Central memory CD8-positive, alpha-beta T cell (primary cell): ENCODE data around the gene ZSWIM9.

Experiments used
- ATAC-seq: fragments of 150-1000 bp; cut with Tn5 transposase; replicated peaks from 2 replicates; pipeline ENCODE4 v1.10.0; 2022; ENCODE audit warnings: mild to moderate bottlenecking, moderate FRiP score, moderate number of reproducible peaks; ENCODE audit not compliant: poor library complexity, severe bottlenecking; ENCODE audit errors: extremely low read depth
- DNase-seq, 2 donors: peaks; one replicate each; pipeline ENCODE4 v3.0.0; 2021; ENCODE audit warnings: low spot score in 2 of 2
- H3K27ac Mint-ChIP-seq: one replicate; pipeline ENCODE4 v1.8.0; 2022; ENCODE audit warnings: low read depth, mild to moderate bottlenecking, moderate library complexity, mixed read lengths
- H3K27me3 Mint-ChIP-seq: one replicate; pipeline ENCODE4 v1.8.0; 2022; ENCODE audit warnings: mixed read lengths
- H3K36me3 Mint-ChIP-seq: one replicate; pipeline ENCODE4 v1.8.0; 2022; ENCODE audit warnings: mild to moderate bottlenecking, moderate library complexity, mixed read lengths; ENCODE audit not compliant: insufficient read depth
- H3K4me1 Mint-ChIP-seq: one replicate; pipeline ENCODE4 v1.8.0; 2022; ENCODE audit warnings: mixed read lengths
- H3K4me3 Mint-ChIP-seq: one replicate; pipeline ENCODE4 v1.8.0; 2022; ENCODE audit warnings: mild to moderate bottlenecking, moderate library complexity, mixed read lengths
- H3K9me3 Mint-ChIP-seq: one replicate; pipeline ENCODE4 v1.8.0; 2022; ENCODE audit warnings: mixed read lengths

The ZSWIM9 gene

DNA sequence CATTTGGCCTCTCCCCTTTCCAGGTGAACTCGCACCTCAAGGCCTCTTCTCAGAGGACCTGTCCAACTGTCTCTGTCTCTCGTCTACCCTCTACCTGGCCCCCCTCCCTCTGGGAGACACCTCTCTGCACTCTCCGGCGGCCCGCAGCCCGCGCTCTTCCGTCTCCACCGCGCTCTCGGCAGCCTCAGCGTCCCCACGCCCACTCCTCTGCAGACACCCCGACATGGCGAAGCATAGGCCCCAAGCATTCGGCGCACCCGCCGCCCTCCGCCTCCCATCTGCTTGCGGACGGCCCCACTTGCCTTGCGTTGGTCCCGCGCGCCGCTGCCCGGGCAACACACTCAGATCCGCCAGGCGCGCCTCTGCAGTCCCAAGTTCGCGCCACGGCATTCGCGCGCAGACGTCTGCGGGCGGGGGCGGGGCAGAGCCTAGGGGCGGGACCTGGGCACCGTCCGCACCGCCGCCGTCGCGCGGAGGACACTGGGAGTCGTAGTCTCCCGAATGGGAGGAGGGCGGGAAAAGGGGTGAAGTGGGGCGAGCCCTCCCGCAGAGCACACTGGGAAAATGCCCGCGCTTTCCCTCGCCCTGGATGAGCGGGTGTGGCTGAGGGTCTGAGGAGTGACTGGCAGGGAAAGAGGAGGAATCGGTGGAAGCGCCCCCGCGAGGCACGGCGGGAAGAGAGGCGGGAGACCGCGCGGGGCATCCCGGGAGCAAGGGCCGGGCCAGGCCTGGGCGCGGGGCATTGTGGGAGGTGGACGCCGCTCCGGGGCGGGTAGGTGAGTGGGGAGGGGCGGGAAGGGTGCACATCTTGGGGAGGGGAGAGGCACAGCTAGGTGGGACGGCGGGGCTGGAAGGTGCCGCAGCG, at the start of gene ZSWIM9, which contains the start of gene LIG1:
ZSWIM9 (plus strand) TSS at position 742 of the 865 bp plus-strand sequence. CDS start 1,123 bp downstream, outside the sequence.
LIG1 (minus strand) TSS at position 406 of the 865 bp plus-strand sequence. CDS start 4,778 bp downstream, outside the sequence.
- Mint-ChIP-seq H3K27me3 (no peaks in the 10 kb centered on the region), H3K4me3 (peak within 1 kb of the TSS; percentile 84), H3K27ac (peak within 1 kb of the TSS; percentile 90), H3K4me1 (peaks cover 26% of the 10 kb centered on the region), H3K36me3 (peaks cover 12% of the 10 kb centered on the region), H3K9me3 (no peaks in the 10 kb centered on the region)
- peak; percentile 83 to 89 for DNase-seq
- ATAC-seq: peak; percentile 87

- no peaks in the 10 kb centered on the region for H3K9me3 Mint-ChIP-seq
- no peaks in the 10 kb centered on the region for H3K27me3 Mint-ChIP-seq
- peaks cover 31% of the 10 kb centered on the region for H3K36me3 Mint-ChIP-seq
- no peak overlapping the region for H3K4me3 Mint-ChIP-seq
- DNase-seq (no peak), ATAC-seq (no peak)
- H3K4me1 Mint-ChIP-seq: peaks cover 10% of the 10 kb centered on the region
- no peak overlapping the region for H3K27ac Mint-ChIP-seq
Measured at GRCh38 chr19:48121066-48121465, 49.4 kb upstream of the ZSWIM9 start.

DNA sequence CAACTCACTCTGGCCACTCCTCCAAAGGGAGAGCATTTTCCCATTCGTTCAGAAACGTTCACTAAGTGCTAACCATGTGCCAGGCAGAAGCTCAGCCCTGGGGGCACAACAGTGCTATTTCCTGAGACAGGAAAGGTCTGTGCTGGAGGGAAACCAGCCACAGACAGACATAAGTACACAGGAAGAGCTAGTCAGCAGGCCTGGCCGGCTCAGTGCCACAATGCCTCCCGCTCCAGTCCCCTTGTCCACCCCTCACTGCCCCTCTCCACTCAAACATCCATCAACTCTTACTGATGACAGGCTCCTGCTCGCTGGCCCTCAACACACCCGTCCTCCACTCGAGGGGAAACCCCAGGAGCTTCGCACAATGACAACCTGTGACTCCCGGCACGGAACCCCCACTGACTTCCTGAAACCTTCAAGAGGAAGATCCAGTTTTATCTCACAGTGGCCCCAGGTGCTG, 48.5 kb upstream of the ZSWIM9 start:
- no peak overlapping the region for H3K4me3 Mint-ChIP-seq
- H3K36me3 Mint-ChIP-seq: peaks cover 36% of the 10 kb centered on the region
- no peak overlapping the region for H3K27ac Mint-ChIP-seq
- H3K4me1 Mint-ChIP-seq: peaks cover 10% of the 10 kb centered on the region
- ATAC-seq (no peak), DNase-seq (no peak)
- no peaks in the 10 kb centered on the region for H3K9me3 Mint-ChIP-seq
- H3K27me3 Mint-ChIP-seq: no peaks in the 10 kb centered on the region

DNA sequence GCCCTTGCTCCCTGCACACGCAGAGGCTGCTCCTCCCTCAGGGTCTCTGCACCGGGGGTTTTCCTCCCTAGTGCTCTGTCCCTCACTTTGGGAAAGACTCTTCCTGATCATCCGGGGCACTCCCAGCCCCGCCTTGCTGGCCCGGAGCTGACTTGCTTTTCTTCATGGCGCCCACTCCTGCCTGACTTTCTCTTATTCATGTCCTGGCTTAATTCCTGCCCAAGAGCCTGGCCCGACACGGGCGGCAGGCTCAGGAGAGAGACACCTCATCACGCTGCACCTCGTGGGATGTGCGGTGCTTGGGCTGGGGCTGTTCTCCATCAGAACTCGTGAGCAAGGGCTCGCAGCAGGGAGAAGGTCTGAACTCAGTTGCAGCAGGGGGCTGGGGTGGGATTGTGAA, 48.1 kb upstream of the ZSWIM9 start:
- no peaks in the 10 kb centered on the region for H3K9me3 Mint-ChIP-seq
- no peaks in the 10 kb centered on the region for H3K27me3 Mint-ChIP-seq
- ATAC-seq (no peak), DNase-seq (no peak)
- H3K4me3 Mint-ChIP-seq: no peak overlapping the region
- H3K36me3 Mint-ChIP-seq: peaks cover 38% of the 10 kb centered on the region
- H3K27ac Mint-ChIP-seq: no peak overlapping the region
- peaks cover 9% of the 10 kb centered on the region for H3K4me1 Mint-ChIP-seq

DNA sequence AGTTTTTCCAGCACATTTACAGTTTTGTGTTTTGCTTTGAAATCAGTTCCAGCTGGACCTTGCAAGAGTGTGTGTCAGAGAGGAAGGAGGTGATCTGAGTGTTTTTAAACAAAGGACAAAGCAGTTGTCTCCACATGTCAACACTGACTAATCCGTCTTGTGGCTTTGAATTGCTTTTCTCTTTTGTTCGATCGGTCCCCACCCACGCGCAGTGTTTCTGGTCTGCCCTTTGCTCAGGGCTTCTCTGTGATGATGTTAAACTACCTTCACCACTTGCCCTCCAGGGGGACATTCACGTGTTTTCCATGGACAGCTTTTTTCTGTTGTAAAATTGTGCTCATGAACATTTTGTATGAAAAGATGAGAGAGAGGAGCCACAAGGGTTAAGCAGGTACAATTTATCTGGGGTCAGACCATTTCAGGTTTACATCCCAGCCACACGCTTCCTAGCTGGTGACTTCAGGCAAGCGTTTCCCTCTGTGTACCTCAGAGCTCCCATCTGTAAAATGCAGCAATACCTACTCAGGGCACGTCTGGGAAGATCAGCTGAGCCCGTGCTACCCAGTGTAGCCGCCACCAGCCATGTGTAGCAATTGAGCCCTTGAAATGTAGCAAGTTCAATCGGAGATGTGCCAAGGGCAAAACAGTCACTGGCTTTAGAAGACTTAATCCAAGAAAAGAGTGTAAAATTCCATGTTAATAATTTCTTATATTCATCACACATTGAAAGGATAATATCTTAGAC, 46.4 kb upstream of the ZSWIM9 start:
- no peak overlapping the region for H3K4me3 Mint-ChIP-seq
- no peaks in the 10 kb centered on the region for H3K9me3 Mint-ChIP-seq
- no peak overlapping the region for H3K27ac Mint-ChIP-seq
- no peak for DNase-seq
- no peaks in the 10 kb centered on the region for H3K4me1 Mint-ChIP-seq
- no peaks in the 10 kb centered on the region for H3K27me3 Mint-ChIP-seq
- H3K36me3 Mint-ChIP-seq: peaks cover 40% of the 10 kb centered on the region
- ATAC-seq: no peak

- H3K27me3 Mint-ChIP-seq: no peaks in the 10 kb centered on the region
- DNase-seq (no peak), ATAC-seq (no peak)
- H3K36me3 Mint-ChIP-seq: peaks cover 33% of the 10 kb centered on the region
- no peaks in the 10 kb centered on the region for H3K9me3 Mint-ChIP-seq
- no peak overlapping the region for H3K27ac Mint-ChIP-seq
- no peaks in the 10 kb centered on the region for H3K4me1 Mint-ChIP-seq
- H3K4me3 Mint-ChIP-seq: no peak overlapping the region
Measured at GRCh38 chr19:48127561-48127960, 42.9 kb upstream of the ZSWIM9 start.

DNA sequence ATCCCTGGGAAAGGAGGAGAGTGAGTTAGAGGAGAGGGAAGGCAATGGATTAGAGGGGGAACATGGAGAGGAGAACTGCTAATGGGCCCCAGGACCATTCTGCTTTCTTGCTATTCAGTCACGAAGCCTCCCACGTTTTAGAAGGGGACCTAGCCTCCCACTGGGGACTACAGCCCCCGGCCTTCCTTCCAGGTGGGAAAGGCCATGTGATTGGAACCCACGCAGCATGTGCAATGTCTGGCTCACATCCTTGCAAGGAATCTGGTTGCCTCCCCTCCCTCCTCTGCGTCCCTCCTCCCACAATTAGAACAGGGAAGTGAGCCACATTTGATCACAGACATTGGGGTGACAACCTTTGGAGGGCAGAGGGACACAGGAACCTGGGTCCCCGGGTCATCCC, 37.4 kb upstream of the ZSWIM9 start:
- DNase-seq (no peak), ATAC-seq (no peak)
- no peak overlapping the region for H3K4me3 Mint-ChIP-seq
- no peaks in the 10 kb centered on the region for H3K9me3 Mint-ChIP-seq
- no peak overlapping the region for H3K27ac Mint-ChIP-seq
- peaks cover 19% of the 10 kb centered on the region for H3K36me3 Mint-ChIP-seq
- no peaks in the 10 kb centered on the region for H3K27me3 Mint-ChIP-seq
- no peaks in the 10 kb centered on the region for H3K4me1 Mint-ChIP-seq

DNA sequence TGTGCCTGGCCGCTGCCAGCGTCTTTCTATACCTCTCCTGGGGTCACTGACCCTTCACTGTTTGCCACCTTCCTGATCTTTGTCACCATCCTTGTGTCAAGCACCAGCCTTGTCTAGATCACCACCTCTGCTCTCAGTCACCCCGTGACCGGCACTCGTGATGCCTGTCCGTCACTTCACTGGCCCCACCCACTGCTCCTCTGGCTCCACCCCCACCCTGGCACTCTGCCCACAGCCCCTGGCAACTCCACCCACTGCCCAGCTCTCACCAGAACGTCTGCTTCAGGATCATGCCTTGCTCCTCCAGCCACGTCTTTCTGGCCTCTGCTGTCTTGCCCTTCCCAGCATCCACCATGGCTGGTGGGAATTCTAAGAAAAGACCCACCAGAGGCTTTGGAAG, 35.1 kb upstream of the ZSWIM9 start:
- no peaks in the 10 kb centered on the region for H3K27me3 Mint-ChIP-seq
- H3K4me3 Mint-ChIP-seq: no peak overlapping the region
- no peaks in the 10 kb centered on the region for H3K9me3 Mint-ChIP-seq
- peak overlapping the region; percentile 41 for H3K27ac Mint-ChIP-seq
- no peak for ATAC-seq
- DNase-seq: no peak
- peaks cover 10% of the 10 kb centered on the region for H3K36me3 Mint-ChIP-seq
- no peaks in the 10 kb centered on the region for H3K4me1 Mint-ChIP-seq

GRCh38 chr19:48136547-48136946, 33.9 kb upstream of the ZSWIM9 start:
- H3K36me3 Mint-ChIP-seq: peaks cover 10% of the 10 kb centered on the region
- no peak overlapping the region for H3K27ac Mint-ChIP-seq
- DNase-seq: no peak

GRCh38 chr19:48137411-48137810, 33.1 kb upstream of the ZSWIM9 start:
- ATAC-seq (no peak), DNase-seq (no peak)
- no peaks in the 10 kb centered on the region for H3K4me1 Mint-ChIP-seq
- no peak overlapping the region for H3K27ac Mint-ChIP-seq
- no peaks in the 10 kb centered on the region for H3K9me3 Mint-ChIP-seq
- no peaks in the 10 kb centered on the region for H3K27me3 Mint-ChIP-seq
- peaks cover 10% of the 10 kb centered on the region for H3K36me3 Mint-ChIP-seq
- no peak overlapping the region for H3K4me3 Mint-ChIP-seq

More at GRCh38 chr19:48136547-48136946, 33.9 kb upstream of the ZSWIM9 start:
- no peaks in the 10 kb centered on the region for H3K4me1 Mint-ChIP-seq
- no peak for ATAC-seq
- H3K27me3 Mint-ChIP-seq: no peaks in the 10 kb centered on the region
- no peaks in the 10 kb centered on the region for H3K9me3 Mint-ChIP-seq
- H3K4me3 Mint-ChIP-seq: no peak overlapping the region

- no peaks in the 10 kb centered on the region for H3K9me3 Mint-ChIP-seq
- no peaks in the 10 kb centered on the region for H3K4me1 Mint-ChIP-seq
- H3K4me3 Mint-ChIP-seq: no peak overlapping the region
- no peak overlapping the region for H3K27ac Mint-ChIP-seq
- no peaks in the 10 kb centered on the region for H3K27me3 Mint-ChIP-seq
- DNase-seq: no peak
- no peak for ATAC-seq
- H3K36me3 Mint-ChIP-seq: peaks cover 4% of the 10 kb centered on the region
Measured at GRCh38 chr19:48139053-48139452, 31.4 kb upstream of the ZSWIM9 start.

GRCh38 chr19:48147597-48148175, 22.8 kb upstream of the ZSWIM9 start:
- Mint-ChIP-seq H3K36me3 (peaks cover 29% of the 10 kb centered on the region), H3K9me3 (no peaks in the 10 kb centered on the region), H3K4me1 (no peaks in the 10 kb centered on the region), H3K27ac (no peak overlapping the region), H3K4me3 (no peak overlapping the region), H3K27me3 (no peaks in the 10 kb centered on the region)
- no peak for DNase-seq
- ATAC-seq: no peak
